ENCODE results near the gene CLK2.

DNA sequence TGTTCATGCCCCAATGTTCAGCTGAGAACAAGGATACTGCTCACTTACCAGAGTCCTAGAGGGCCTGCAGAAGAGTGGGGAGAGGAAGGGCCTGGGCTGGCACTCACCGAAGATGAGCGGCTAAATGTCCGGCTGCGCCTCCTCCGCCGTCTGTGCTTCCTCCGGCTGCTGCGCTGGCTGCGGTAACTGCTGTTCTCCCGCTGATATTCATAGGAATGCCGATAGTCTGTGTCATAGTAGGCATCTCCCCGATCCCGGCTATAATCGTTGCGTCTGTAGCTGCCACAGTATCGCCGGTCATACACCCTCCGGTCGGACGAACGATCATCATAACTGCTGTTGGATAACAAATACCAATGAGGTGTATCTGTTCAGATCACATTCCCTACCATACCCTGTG is 3.9 kb downstream of the CLK2 start:
- TF ChIP-seq, protein P1, sequence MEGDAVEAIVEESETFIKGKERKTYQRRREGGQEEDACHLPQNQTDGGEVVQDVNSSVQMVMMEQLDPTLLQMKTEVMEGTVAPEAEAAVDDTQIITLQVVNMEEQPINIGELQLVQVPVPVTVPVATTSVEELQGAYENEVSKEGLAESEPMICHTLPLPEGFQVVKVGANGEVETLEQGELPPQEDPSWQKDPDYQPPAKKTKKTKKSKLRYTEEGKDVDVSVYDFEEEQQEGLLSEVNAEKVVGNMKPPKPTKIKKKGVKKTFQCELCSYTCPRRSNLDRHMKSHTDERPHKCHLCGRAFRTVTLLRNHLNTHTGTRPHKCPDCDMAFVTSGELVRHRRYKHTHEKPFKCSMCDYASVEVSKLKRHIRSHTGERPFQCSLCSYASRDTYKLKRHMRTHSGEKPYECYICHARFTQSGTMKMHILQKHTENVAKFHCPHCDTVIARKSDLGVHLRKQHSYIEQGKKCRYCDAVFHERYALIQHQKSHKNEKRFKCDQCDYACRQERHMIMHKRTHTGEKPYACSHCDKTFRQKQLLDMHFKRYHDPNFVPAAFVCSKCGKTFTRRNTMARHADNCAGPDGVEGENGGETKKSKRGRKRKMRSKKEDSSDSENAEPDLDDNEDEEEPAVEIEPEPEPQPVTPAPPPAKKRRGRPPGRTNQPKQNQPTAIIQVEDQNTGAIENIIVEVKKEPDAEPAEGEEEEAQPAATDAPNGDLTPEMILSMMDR (IDR thresholded peaks at IDR 0.05) = no peak
- no peak for TF ChIP-seq POLR2A (IDR thresholded peaks at IDR 0.05)

Data from body of pancreas (tissue), 4 donors.